Measurements from ENCODE around the gene SCAMP2.

GRCh38 chr15:74830868-74831267 is 42.3 kb downstream of the SCAMP2 start:
- no peak for TF ChIP-seq CTCF (IDR thresholded peaks at IDR 0.05)
- TF ChIP-seq POLR2A (IDR thresholded peaks at IDR 0.05) = no peak
